Measurements from ENCODE around the gene XPR1.

- TF ChIP-seq CTCF (IDR thresholded peaks at IDR 0.05), result no peak
- TF ChIP-seq POLR2A (IDR thresholded peaks at IDR 0.05), result no peak
Measured at GRCh38 chr1:180670681-180671080, 38.9 kb downstream of the XPR1 start.
